COR-L47 (cell line): Measurements from ENCODE around the gene FCHSD2.

Source experiments
- DNase-seq: peaks from one replicate; lab custom pipeline; 2025; lab: John Stamatoyannopoulos, UW

The FCHSD2 gene

DNA sequence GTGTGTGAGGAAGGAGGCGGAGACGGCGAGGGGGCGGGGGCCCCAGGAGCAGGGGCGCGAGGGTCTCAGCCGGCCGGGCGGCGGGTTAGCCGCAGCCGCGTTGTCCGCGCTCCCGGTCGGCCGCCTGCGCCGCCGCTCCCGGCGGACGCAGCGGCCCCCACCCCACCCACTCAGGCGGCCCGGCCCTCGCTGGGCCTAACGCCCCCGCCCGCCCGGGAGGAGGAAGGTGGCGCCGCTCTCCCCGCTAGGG lies at the start of gene FCHSD2:
TSS of gene FCHSD2 (minus strand) at position 191 of the 250 bp plus-strand sequence. CDS start 441 bp downstream, outside the sequence.
- DNase-seq: no peak

DNA sequence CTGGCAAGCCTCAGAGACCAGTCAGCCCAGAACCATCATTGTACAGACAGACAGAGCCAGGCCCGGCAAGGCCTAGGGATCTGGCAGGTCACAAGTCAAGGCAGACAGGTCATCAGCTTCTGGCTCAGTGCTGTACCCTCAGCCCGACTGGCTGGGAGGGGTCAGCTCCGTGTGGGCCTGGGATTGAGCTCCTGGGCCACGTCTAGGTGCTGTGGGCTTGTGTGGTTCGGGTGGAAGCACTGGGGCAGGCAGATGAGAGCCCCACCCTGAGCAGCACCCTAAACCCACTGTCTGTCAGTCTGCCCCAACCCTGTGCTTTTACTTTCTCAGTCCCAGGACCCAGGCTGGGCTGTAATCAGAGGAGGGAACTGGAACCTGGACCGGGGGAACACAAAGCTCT lies 49.0 kb upstream of the FCHSD2 start:
- DNase-seq: no peak

DNA sequence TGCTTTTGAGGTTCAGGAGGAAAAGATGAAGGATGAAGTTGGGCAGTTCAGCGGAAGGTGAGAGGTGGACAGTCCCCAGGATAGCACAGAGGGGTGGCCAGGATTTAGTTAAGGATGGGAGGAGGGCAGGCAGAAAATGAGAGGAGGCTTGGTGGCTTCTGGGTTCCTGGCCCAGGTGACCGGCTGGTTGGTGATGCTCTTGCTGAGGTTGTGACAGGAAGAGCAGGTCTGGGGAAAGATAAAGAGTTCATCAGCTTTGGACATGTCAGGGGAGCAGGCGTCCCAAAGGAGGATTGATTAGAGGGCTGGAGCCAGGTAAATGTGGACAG lies 48.4 kb upstream of the FCHSD2 start:
- DNase-seq: no peak

DNA sequence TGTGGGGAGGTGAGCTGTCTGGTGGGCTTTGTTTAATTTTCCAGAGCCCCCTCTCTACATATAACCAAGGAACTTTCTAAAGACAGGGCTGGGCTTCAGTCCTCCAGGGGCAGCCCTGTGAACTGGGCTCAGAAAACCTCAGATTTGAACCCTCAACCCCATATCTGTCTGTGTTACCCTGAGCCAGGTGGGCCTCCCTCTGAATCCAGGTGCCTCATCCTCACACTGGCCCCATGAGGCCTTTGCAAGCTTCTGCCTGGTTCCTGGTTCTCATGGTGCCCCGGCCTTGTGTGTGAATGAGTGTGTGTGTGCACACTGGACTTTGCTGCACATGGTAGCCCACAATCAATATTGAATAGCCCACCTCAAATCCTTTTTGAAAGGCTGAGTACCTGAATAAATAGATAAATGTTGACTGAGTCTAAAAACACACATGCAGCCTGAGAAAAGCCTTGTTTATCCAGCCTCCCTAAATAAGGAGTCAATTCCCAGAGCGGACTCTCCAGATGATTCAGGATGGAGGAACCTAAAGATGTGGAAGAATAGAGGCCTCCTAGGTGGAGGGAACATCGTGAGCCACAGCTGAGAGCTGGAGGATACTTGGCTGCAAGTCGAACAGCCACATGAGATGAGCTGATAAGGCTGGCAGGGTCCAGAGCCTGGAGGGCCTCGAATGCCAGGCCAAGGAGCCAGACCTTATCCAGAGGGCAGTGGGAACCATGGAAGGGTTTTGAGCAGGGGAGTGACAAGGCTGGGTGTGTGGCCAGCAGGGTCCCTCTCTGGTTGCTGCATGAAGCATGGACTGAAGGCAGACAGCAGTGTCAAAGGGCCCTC lies 47.8 kb upstream of the FCHSD2 start:
- DNase-seq: no peak

DNA sequence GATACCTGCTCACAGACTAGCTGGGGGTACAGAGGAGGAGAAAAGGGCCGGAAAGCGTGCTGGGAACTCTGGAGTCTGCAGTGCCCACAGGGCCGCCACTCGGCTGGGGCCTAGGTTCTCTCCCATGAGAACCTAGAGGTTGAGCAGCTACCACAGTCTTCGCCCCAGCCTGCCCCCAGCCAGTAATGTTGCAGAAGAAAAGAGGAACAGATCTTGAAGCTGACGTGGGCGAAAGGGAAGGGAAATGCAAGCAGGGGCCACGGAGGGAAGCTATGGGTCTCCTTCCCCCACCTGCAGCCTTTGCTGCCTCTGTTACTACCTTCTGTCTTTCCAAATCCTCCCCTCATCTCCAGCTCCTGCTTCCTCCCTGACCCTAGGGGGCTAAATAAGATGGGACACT lies 47.2 kb upstream of the FCHSD2 start:
- DNase-seq: no peak

DNA sequence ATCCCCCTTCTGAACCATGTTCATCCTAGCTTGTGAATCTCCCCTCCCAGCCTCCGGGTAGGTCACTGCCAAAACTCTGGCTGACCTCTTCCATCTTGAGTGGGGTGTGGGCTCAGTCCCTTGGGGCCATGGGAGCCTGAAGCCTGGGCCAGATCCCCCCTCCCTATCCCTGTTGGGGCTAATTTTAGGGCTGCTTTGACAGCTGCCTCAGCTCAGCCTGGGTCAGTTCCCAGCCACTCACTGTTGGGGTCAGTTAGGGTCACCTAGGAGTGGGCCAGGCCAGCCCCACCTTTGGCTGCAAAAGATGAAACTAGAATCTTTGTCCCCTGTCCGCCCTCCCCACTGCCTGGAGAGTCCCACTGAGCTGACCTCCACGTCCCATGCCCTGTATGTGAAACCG lies 46.2 kb upstream of the FCHSD2 start:
- DNase-seq: no peak

DNA sequence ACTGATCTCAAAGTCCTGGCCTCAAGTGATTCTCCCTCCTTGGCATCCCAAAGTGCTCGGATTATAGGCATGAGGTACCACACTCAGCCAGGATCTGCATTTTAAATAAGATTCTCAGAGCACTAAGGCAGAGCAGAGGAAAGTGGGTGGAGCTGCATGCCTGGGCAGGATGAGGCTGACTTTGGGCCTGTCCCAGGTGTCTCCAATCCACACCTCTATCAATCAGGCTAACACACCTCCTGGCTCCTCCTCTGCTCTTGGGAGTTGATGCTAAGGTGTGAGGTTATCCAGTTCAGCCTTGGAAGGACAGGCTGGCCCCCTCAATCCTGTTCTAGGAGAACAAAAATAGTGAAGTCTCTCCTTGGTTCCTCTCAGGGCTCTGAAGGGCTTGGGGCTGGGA lies 45.7 kb upstream of the FCHSD2 start:
- no peak for DNase-seq

DNA sequence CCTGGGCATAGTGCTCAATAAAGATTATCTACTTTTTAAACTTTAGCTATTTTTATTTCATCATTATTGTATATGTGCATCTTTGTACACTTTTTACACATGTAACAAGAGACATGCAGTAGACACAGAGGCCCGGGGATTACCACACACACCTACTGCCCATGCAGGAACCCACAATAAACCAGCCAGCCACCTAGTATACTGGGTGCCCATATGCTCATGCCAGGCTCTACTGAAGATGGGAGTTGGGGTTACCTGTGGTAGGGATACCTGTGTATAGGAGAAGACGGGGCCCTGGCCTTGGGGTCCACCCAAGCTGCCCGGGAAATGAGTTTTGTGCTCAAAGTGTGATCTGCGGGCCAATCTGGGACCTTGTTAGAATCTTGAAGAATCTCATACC lies 44.8 kb upstream of the FCHSD2 start:
- no peak for DNase-seq

DNA sequence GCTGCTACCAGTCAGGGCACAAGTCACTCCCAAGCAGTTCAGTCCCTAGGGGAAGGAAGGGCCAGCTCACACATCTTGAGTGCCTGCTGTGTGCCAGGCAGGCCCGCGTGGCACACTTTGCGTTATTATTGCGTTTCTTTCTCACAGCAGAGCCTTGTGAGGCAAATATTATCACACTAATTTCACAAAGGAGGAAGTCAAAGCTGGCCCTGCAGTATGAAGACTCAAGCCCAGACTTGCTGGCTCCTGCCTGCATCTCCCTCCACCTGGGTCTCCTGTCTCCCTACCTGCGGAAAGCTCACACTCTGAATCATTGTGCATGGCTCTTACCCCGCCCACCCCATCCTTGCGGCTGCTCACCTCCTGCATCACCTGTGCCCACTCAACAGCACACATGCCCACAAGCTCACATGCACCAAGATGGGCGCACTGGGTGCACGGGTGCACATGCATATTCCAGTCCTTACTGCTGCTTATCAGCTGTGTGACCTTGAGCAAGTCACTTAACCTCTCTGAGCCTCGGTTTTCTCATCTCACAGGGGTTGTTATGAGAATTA lies 44.3 kb upstream of the FCHSD2 start:
- DNase-seq: no peak

DNA sequence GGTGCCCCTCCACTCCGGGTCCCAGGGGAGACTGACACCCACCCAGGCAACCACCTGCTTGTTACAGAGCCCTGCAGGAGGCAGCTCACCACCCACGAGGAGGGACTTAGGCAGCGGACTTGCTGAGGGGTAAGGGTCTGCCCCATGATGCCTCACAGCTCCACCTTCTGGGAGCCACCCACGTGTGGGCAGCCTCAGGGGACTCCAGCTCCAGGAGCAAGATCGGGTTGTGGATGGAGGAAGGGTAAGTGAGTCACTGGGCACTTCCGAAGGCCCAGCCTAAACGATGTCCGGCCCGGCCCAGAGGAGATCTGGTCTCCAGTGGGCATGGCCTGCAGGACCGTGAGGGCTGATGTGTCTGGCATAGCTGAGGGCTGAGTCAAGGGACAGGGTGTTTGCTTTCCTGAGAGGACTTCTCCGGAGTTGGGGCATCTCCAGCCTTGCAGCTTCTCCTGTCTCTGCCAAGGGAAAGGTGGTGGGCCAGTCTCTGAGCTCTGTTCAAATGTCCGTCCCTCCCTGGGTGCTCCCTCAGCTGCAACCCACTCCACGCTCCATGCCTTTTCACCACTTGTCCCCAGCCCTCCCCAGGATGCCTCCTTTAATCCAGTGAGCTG lies 43.7 kb upstream of the FCHSD2 start:
- DNase-seq: no peak

DNA sequence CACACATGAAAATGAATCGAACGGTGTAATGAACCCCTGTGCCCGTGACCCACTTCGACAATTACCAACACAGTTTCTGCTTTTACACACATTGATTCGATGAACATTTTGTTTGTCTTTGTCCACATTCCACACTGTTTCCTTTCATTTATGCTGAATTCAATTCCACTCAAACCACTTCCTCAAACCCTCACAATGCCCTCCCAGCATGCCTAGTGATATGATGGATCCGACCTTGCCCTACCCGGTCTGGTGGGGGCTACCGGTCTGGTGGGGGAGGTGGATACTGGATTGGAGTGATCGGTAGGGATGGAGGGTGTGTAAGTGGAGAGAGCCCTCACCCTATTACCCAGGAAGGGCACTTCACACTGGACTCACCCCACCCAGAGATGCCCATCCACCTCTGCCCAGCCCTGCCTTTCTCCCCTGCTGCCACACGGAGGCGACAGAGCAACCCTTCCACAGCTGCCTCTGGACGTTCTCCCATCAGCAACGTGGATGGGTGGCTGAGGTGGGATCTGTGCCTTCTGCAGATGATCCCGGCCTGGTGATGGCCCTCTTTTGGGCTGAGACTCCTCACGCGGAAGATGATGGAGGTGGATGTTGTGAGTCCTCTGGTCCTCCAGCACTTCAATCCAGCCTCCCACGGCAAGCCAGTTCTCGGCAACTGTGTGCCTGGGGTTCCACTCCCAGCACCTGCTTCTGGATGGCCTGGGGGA lies 43.0 kb upstream of the FCHSD2 start:
- peak; percentile 58 for DNase-seq

DNA sequence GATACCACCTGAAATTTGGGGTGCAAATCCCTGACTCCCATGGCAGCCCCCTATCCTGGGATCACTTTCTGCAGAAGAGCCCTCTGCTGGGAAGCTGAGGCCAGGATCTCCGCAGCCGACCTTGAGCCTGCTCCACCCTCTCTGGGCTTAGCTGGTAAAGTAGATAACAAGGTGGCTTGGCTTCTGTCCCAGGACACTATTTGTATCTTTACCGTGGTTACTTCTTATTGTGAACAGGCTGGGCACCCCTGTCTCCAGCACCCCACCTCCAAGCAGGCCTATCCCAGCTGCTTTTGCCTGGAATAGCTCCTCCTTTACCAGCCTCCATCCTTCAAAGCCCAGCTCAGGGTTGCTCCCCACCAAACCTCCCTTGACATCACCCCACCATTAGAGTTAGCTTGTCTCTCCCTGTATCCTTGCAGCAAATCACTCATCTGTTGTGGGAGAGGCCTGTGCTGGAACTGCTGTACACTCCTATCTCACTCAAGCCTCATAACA lies 40.8 kb upstream of the FCHSD2 start:
- no peak for DNase-seq

DNA sequence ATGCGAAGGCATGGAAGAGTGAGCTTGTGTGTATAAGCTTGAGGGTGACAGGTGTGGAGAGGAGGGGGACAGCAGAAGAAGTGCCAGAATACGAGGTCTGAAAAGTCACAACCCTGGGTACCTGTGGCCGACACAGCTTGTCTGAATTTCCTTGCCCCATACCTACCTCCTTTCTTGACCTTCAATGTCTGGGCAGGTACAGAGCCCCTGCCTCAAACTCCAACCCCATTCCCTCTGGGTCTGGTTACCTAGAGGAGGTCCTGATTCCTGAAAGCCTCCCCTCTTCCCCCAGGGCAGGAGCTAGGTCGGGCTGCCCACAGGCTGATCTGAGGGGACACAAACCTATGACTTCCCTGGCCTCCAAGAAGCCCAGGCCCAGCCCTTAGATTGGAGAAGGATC lies 36.6 kb upstream of the FCHSD2 start:
- DNase-seq: no peak

DNA sequence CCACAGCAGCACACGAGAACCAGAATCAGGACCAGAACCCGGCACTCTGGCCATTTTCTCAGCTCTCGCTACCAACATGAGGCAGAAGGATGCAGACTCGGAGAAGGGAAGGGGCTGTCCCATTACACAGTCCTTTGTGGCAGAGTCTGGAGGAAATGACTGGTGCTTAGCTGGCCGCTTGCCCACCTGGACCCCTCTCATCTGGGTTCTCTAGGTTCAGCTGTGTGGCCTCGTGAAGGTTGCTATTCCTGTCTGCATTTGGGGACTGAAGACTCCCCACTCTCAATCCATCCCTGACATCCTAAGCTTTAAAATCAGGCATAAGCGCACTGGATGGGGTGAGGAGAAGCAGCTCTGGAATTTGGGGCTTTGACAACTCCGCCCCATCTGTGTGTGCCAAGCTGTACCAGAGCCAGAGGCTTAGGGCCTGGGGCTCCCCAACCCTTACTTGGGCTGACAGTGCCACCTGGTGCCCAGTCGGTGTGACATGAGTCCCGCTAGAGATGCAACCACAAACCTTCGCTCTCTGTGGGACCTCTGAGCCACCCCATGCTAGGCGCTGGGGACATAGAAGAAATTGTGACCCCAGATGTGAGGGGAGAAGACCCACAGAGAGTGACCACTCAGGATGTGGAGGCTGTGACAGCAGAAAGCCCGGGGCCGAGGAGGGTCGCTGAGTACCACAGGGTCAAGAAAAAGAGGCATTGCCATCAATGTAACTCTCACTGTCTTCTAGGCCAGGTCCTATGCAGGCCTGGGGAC lies 35.8 kb upstream of the FCHSD2 start:
- DNase-seq: peak; percentile 68

DNA sequence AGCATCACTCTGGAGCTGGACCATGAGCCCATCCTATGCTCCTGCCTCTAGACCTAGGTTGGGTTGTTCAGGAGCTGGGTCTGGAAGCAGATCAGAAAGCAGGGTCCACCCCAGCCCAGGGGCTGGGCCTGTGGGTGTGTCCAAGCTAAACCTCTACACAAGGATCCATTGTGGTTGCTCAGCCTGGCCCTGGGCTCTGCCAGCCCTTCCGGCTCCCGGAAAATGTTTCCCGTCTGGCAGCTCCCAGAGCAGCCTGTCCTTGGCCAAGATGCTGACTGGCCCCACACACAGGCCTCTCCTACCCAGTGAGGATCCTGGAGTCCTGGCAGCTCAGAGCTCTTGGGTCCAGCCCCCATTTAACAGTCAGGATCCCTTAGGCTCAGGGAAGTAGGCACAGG lies 35.3 kb upstream of the FCHSD2 start:
- DNase-seq: no peak

DNA sequence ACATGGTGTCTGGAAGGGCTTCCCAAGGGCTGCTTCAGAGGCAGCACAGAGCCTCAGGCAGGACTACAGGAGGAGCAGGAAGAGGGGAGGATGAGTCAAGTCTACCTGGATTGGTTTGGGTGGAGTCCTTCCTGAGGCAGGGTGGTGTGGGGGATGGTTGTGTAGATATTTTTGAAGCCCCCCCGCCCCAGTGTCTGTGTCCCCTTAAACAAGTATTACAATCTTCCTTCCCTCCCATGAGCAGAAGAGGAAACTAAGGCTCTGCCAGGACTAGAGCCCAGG lies 34.7 kb upstream of the FCHSD2 start:
- DNase-seq: no peak

DNA sequence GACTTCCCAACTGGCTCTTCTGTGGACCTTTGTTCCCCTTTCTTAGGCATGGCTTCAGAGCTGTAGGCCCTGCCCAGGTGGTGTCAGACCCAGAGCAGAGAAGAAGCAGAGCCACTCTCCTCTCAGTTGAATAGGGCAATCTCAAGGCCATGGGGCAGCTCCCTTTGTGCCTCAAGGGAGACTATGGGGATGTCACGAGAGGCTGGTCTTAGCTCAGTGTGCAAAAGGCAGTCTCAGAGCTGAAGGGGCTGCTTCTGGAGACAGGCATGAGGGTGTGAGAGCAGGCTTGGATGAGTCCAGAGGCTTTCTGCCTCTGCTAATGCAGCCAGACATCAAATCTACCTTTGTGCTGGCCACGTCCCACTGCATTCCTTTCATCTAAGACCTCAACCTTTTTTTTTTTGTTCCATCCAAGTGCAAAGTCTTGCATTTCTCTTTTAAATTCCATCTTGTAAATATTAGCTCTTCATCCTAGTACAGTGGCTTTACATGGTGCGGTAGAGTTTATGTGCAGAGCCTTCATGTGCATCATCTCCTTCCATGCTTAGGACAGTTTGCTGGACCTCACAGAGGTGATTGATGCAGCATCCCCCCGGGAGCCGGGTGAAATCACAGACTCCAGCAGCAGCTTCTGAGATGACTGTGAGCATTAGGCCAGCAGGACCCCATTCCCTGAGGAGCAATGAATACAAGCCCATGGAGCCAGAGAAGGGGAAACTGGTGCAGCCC lies 34.2 kb upstream of the FCHSD2 start:
- DNase-seq: no peak

DNA sequence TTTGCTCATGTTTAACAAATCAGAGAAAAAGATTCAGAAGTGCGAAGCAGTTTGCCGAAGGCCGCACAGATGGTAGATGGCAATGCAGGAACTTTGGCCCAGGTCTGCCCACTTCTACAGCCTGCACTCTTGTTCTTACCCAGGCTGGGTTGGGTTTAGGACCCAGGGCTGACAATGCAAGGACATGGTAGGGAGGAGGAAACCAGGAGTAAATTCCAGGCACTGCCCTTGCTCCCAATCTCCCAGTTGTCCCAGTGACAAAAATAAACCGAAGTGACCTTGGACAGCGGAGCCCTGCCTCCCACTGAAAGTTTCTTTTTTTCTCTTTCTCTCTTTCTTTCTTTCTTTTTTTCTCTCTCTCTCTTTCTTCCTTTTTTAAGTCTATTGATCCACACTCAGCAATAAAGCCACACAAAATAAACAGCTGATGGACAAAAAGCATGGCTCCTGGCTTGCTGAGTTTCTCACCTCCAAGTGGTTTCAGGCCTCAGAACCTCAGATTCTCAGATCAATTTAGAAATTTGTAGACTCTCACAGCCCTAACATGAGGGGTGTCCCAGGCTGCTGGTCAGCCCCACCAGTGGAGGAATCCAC lies 33.5 kb upstream of the FCHSD2 start:
- DNase-seq: no peak

DNA sequence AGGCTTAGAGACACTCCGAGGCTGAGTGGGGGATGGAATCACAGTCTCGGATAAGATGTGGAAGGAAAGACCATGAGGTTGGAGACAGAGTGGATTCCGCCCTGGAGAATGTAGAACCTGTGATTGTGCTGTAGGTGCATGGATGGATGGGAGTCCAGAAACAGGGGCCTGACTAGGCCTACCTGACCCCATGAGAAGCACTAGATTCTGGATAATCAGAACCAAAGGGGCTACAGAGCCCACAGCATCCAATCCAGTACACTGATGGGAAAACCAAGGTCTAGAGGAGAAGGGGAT lies 32.3 kb upstream of the FCHSD2 start:
- no peak for DNase-seq

DNA sequence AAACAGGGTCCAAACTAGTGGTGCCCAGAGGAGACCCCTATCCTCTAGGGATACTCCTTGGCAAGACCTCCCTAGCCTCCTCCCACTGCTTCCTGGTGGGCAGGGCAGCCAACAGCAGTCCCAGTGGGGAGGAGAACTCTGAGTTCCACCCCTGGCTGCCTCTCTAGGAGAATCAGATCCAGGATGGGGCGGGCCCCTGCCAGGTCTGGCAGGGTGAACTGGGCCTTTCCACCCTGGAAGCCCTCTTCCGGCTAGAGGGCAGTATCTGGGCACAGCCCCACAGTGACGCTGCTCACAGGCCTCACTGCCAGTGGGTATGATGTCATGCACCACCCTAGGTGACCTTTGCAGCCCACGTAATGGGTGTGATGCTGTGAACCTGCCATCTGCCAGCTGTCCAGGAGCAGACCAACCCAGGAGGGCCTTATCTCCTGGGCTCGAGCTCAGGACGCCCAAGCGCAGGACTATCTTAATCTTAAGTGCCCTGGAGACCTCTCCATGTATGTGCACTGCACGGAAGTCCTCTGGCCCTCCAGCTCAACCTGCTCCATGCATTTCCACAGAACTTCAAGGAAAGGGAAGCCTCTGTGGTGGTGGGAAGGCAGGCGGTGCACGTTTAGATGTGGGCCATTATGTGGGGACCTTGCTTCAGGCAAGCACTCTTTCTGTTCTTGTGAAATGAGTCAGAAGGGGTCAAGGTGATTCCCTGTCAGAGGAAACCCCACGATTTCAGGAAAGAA lies 31.8 kb upstream of the FCHSD2 start:
- DNase-seq: no peak
